GM23338 (cell line): ENCODE measurements around the gene EIF4EBP3. TPM values are rescaled to one million over a fixed set of nuclear protein-coding genes. Genes with fewer than 3 reads are reported as not detected.

Experiments used
- ATAC-seq: fragments of 200-7000 bp; cut with Tn5 transposase; 3 replicates; pipeline ENCODE4 v1.9.1; 2020
- DNase-seq: peaks from one replicate; pipeline ENCODE4 v3.0.0-alpha.2; 2015; ENCODE audit warnings: low spot score
- H2AFZ ChIP-seq: fragments of 200-600 bp; sonication (generic); 2 replicates; pipeline ENCODE4 v1.8.0; 2016; ENCODE audit warnings: antibody characterized with exemption, mild to moderate bottlenecking, moderate library complexity
- H3F3A ChIP-seq: fragments of 200-600 bp; sonication (generic); replicated peaks from 2 replicates; pipeline ENCODE4 v1.8.0; 2017; ENCODE audit warnings: antibody characterized with exemption, mixed run types, low read depth
- H3K27ac ChIP-seq: fragments of 200-600 bp; sonication (generic); 2 replicates; pipeline ENCODE4 v1.6.1; 2016; ENCODE audit warnings: low read depth
- H3K27me3 ChIP-seq: fragments of 200-600 bp; sonication (generic); 2 replicates; pipeline ENCODE4 v1.8.0; 2016; ENCODE audit warnings: mild to moderate bottlenecking, mixed run types, moderate library complexity; ENCODE audit not compliant: insufficient read depth
- H3K36me3 ChIP-seq: fragments of 200-600 bp; sonication (generic); 2 replicates; pipeline ENCODE4 v1.8.0; 2016; ENCODE audit warnings: mild to moderate bottlenecking; ENCODE audit not compliant: insufficient read depth
- H3K4me1 ChIP-seq: fragments of 200-600 bp; sonication (generic); 2 replicates; pipeline ENCODE4 v1.8.0; 2016; ENCODE audit warnings: mild to moderate bottlenecking, moderate library complexity; ENCODE audit not compliant: insufficient read depth
- H3K4me2 ChIP-seq: fragments of 200-600 bp; sonication (generic); 2 replicates; pipeline ENCODE4 v1.7.1; 2017; ENCODE audit warnings: mixed run types
- H3K4me3 ChIP-seq: fragments of 200-600 bp; sonication (generic); 2 replicates; pipeline ENCODE4 v1.6.1; 2016; ENCODE audit warnings: mixed run types
- H3K79me2 ChIP-seq: fragments of 200-600 bp; sonication (generic); replicated peaks from 2 replicates; pipeline ENCODE4 v1.8.0; 2017; ENCODE audit warnings: mild to moderate bottlenecking; ENCODE audit not compliant: insufficient read depth
- H3K9me2 ChIP-seq: fragments of 200-600 bp; sonication (generic); 2 replicates; pipeline ENCODE4 v1.8.0; 2017; ENCODE audit not compliant: insufficient read depth
- H4K20me1 ChIP-seq: fragments of 200-600 bp; sonication (generic); replicated peaks from 2 replicates; pipeline ENCODE4 v1.8.0; 2017; ENCODE audit warnings: mild to moderate bottlenecking; ENCODE audit not compliant: insufficient read depth
- H3K27ac Mint-ChIP-seq: 2 replicates; pipeline ENCODE4 v1.8.0; 2020; ENCODE audit warnings: inconsistent platforms, mild to moderate bottlenecking, moderate library complexity, mixed read lengths
- H3K27me3 Mint-ChIP-seq: 3 replicates; pipeline ENCODE4 v1.8.0; 2022; ENCODE audit warnings: low read depth, mild to moderate bottlenecking, moderate library complexity, mixed read lengths, inconsistent platforms; ENCODE audit not compliant: insufficient read depth, poor library complexity
- H3K36me3 Mint-ChIP-seq: 3 replicates; pipeline ENCODE4 v1.8.0; 2021; ENCODE audit warnings: low read depth, mild to moderate bottlenecking, inconsistent platforms, moderate library complexity, mixed read lengths
- H3K4me1 Mint-ChIP-seq: 3 replicates; pipeline ENCODE4 v1.8.0; 2020; ENCODE audit warnings: mild to moderate bottlenecking, inconsistent platforms, mixed read lengths
- H3K4me3 Mint-ChIP-seq: 3 replicates; pipeline ENCODE4 v1.8.0; 2021; ENCODE audit warnings: moderate library complexity, mild to moderate bottlenecking, inconsistent platforms, mixed read lengths
- H3K9me3 Mint-ChIP-seq: 3 replicates; pipeline ENCODE4 v1.8.0; 2020; ENCODE audit warnings: moderate library complexity, mild to moderate bottlenecking, inconsistent platforms, mixed read lengths
- CREB1 ChIP-seq: fragments of 250-450 bp; sonication (Bioruptor Pico); IDR thresholded peaks from 2 replicates; pipeline ENCODE4 v1.5.0; 2020; ENCODE audit warnings: low read depth, mild to moderate bottlenecking, moderate library complexity
- CTCF ChIP-seq, 2 experiments: fragments of 200-600 bp in 1 of 2; sonication (generic) in 1 of 2; conservative IDR thresholded peaks; 2 replicates each; pipeline versions ENCODE4 v1.5.1 to v1.6.1; 2016 to 2017; ENCODE audit warnings: antibody characterized with exemption in 2 of 2, low read depth in 2 of 2, mild to moderate bottlenecking in 2 of 2, moderate library complexity in 1 of 2
- ETS1 ChIP-seq: IDR thresholded peaks from 2 replicates; pipeline ENCODE4 v1.6.1; 2016; ENCODE audit warnings: antibody characterized with exemption
- EZH2 ChIP-seq: fragments of 200-600 bp; sonication (generic); IDR thresholded peaks from one replicate; pipeline ENCODE4 v1.8.0; 2017; ENCODE audit warnings: antibody characterized with exemption, mild to moderate bottlenecking, low read depth; ENCODE audit not compliant: unreplicated experiment
- EZH2phosphoT487 ChIP-seq: fragments of 200-600 bp; sonication (generic); IDR thresholded peaks from one replicate; pipeline ENCODE4 v1.8.1; 2018; ENCODE audit warnings: antibody characterized with exemption; ENCODE audit not compliant: unreplicated experiment
- JUNB ChIP-seq: IDR thresholded peaks from one replicate; pipeline ENCODE4 v1.6.1; 2016; ENCODE audit warnings: antibody characterized with exemption; ENCODE audit not compliant: unreplicated experiment
- NANOG ChIP-seq: IDR thresholded peaks from 2 replicates; pipeline ENCODE4 v1.6.1; 2016; ENCODE audit warnings: antibody characterized with exemption, borderline replicate concordance
- POLR2AphosphoS5 ChIP-seq: IDR thresholded peaks from 2 replicates; pipeline ENCODE4 v1.6.1; 2016; ENCODE audit warnings: antibody characterized with exemption, low read depth
- REST ChIP-seq: IDR thresholded peaks from one replicate; pipeline ENCODE4 v1.6.1; 2018; ENCODE audit warnings: antibody characterized with exemption; ENCODE audit not compliant: unreplicated experiment
- STAT1 ChIP-seq: IDR thresholded peaks from one replicate; pipeline ENCODE4 v1.6.1; 2016; ENCODE audit warnings: antibody characterized with exemption; ENCODE audit not compliant: unreplicated experiment
- ZNF114 ChIP-seq: fragments of 250-450 bp; sonication (Bioruptor Pico); IDR thresholded peaks from 2 replicates; pipeline ENCODE4 v1.5.0; 2020; ENCODE audit warnings: mild to moderate bottlenecking, moderate library complexity
- ZNF331 ChIP-seq: fragments of 250-450 bp; sonication (Bioruptor Pico); IDR thresholded peaks from 2 replicates; pipeline ENCODE4 v1.5.0; 2020; ENCODE audit warnings: low read depth, mild to moderate bottlenecking, moderate library complexity
- ZNF462 ChIP-seq: fragments of 250-450 bp; sonication (Bioruptor Pico); IDR thresholded peaks from 2 replicates; pipeline ENCODE4 v1.5.0; 2020; ENCODE audit warnings: mild to moderate bottlenecking, moderate library complexity
- polyA plus RNA-seq: library from polyadenylated mRNA; unstranded; fragments of >200 nt; fragmentation: Nextera tagmentation; extraction: Ambion mirVana; gene quantifications from 2 replicates; pipeline ENCODE4 v1.2.1, GENCODE V29; 2016
- total RNA-seq: library from RNA; depleted of rRNA; stranded (reverse); fragments of >200 nt; shearing (Covaris generic); gene quantifications from 2 replicates; pipeline ENCODE4 v1.2.3, GENCODE V29; 2014

The EIF4EBP3 gene
- total and polyA plus RNA-seq, 2 experiments from 2014 or later, result 2.4 to 21.5 TPM

GRCh38 chr5:140571105-140571504 lies 23.6 kb downstream of the EIF4EBP3 start:
- Histone ChIP-seq H3K79me2 (no peaks in the 10 kb centered on the region), H3K36me3 (no peaks in the 10 kb centered on the region), H3K9me2 (no peaks in the 10 kb centered on the region), H3K27ac (no peak overlapping the region), H3F3A (no peaks in the 10 kb centered on the region), H3K27me3 (no peaks in the 10 kb centered on the region), H3K4me1 (no peaks in the 10 kb centered on the region), H3K4me3 (no peak overlapping the region), H3K4me2 (no peak overlapping the region), H4K20me1 (peaks cover 8% of the 10 kb centered on the region; the same call in 1 of the 2 replicates), H2AFZ (no peak overlapping the region)
- H3K36me3 Mint-ChIP-seq, result peaks cover 16% of the 10 kb centered on the region
- peaks cover 8% of the 10 kb centered on the region for H3K27me3 Mint-ChIP-seq
- H3K4me1 Mint-ChIP-seq, result no peaks in the 10 kb centered on the region; the same call in 2 of the 3 replicates
- TF ChIP-seq STAT1 (no peak), CTCF (conservative IDR thresholded peaks at IDR 0.05; ENCODE audit: low read depth in 2 of 2) (no peak), ZNF462 (no peak), JUNB (no peak), EZH2 (no peak), ETS1 (no peak), ZNF331 (no peak), POLR2AphosphoS5 (no peak), REST (no peak), ZNF114 (CRISPR knock-in tag) (no peak), NANOG (no peak), EZH2phosphoT487 (no peak), CREB1 (CRISPR knock-in tag) (no peak)
- no peak overlapping the region for H3K27ac Mint-ChIP-seq
- no peak overlapping the region for H3K4me3 Mint-ChIP-seq
- DNase-seq (no peak), ATAC-seq (no peak)
- no peaks in the 10 kb centered on the region for H3K9me3 Mint-ChIP-seq
